Limb (tissue), 2 donors: ENCODE data around the gene PLXNA1.

Experiments used
- DNase-seq, 2 donors: peaks; one replicate each; pipeline ENCODE4 v3.0.0-alpha.2; 2016; ENCODE audit errors: extremely low spot score in 2 of 2

PLXNA1 gene

GRCh38 chr3:126982471-126983175 lies at the start of gene PLXNA1:
PLXNA1 (plus strand) TSS chr3:126983115; CDS start chr3:126988594, 5,479 bp downstream.
- DNase-seq, result peak; percentile 66 to 86

- peak in 1 of 2 donors; percentile 25 for DNase-seq
These were observed 48.8 kb upstream of the PLXNA1 start for GRCh38 chr3:126934031-126934531.

GRCh38 chr3:126934991-126935390 lies 47.9 kb upstream of the PLXNA1 start:
- peak in 1 of 2 donors; percentile 2 for DNase-seq

GRCh38 chr3:126935756-126936509 lies 47.0 kb upstream of the PLXNA1 start:
- peak in 1 of 2 donors; percentile 4 for DNase-seq

GRCh38 chr3:126936853-126937425 lies 46.0 kb upstream of the PLXNA1 start:
- DNase-seq, result peak in 1 of 2 donors; percentile 14

- DNase-seq, result peak in 1 of 2 donors; percentile 17
These were observed 45.4 kb upstream of the PLXNA1 start for GRCh38 chr3:126937533-126937932.

GRCh38 chr3:126937973-126938372 lies 44.9 kb upstream of the PLXNA1 start:
- peak in 1 of 2 donors; percentile 43 for DNase-seq

- DNase-seq, result peak in 1 of 2 donors; percentile 17
These were observed 44.2 kb upstream of the PLXNA1 start for GRCh38 chr3:126938520-126939337.

GRCh38 chr3:126939338-126939718 lies 43.6 kb upstream of the PLXNA1 start:
- DNase-seq, result peak in 1 of 2 donors; percentile 22

GRCh38 chr3:126939733-126940132 lies 43.2 kb upstream of the PLXNA1 start:
- DNase-seq, result no peak

GRCh38 chr3:126941721-126942270 lies 41.1 kb upstream of the PLXNA1 start:
- peak in 1 of 2 donors; percentile 7 for DNase-seq

GRCh38 chr3:126944089-126944965 lies 38.6 kb upstream of the PLXNA1 start:
- no peak for DNase-seq

- no peak for DNase-seq
These were observed 37.7 kb upstream of the PLXNA1 start for GRCh38 chr3:126945171-126945721.

- DNase-seq, result no peak
These were observed 37.0 kb upstream of the PLXNA1 start for GRCh38 chr3:126945891-126946290.

GRCh38 chr3:126946405-126946804 lies 36.5 kb upstream of the PLXNA1 start:
- no peak for DNase-seq

GRCh38 chr3:126947429-126947828 lies 35.5 kb upstream of the PLXNA1 start:
- no peak for DNase-seq

- DNase-seq, result no peak
These were observed 33.9 kb upstream of the PLXNA1 start for GRCh38 chr3:126948980-126949535.

GRCh38 chr3:126951561-126951960 lies 31.4 kb upstream of the PLXNA1 start:
- DNase-seq, result no peak

- DNase-seq, result peak in 1 of 2 donors; percentile 14
These were observed 30.5 kb upstream of the PLXNA1 start for GRCh38 chr3:126952261-126952982.
